MM.1S (cell line): ENCODE data around the gene FOLR3.

Source experiments
- DNase-seq: peaks from one replicate; pipeline ENCODE4 v3.0.0-alpha.2; 2015
- H2AFZ ChIP-seq: fragments of 300-600 bp; sonication (generic); 2 replicates; pipeline ENCODE4 v1.6.0; 2016; ENCODE audit warnings: antibody characterized with exemption, low read length
- H3F3A ChIP-seq: fragments of 300-600 bp; sonication (generic); 2 replicates; pipeline ENCODE4 v1.6.1; 2016; ENCODE audit warnings: mild to moderate bottlenecking, antibody characterized with exemption, low read length, moderate library complexity, mixed read lengths; ENCODE audit not compliant: insufficient read depth
- H3K27ac ChIP-seq: fragments of 300-600 bp; sonication (generic); 2 replicates; pipeline ENCODE4 v1.5.1; 2016; ENCODE audit warnings: mild to moderate bottlenecking, low read length
- H3K27me3 ChIP-seq: fragments of 300-600 bp; sonication (generic); replicated peaks from 2 replicates; pipeline ENCODE4 v1.6.0; 2016; ENCODE audit warnings: low read length; ENCODE audit not compliant: insufficient read depth
- H3K36me3 ChIP-seq: fragments of 300-600 bp; sonication (generic); replicated peaks from 2 replicates; pipeline ENCODE4 v1.6.1; 2016; ENCODE audit warnings: mild to moderate bottlenecking, low read length, mixed read lengths; ENCODE audit not compliant: insufficient read depth
- H3K4me1 ChIP-seq: fragments of 300-600 bp; sonication (generic); 2 replicates; pipeline ENCODE4 v1.6.1; 2016; ENCODE audit warnings: low read length, mixed read lengths
- H3K4me2 ChIP-seq: fragments of 300-600 bp; sonication (generic); 2 replicates; pipeline ENCODE4 v1.6.0; 2016; ENCODE audit warnings: low read depth, low read length
- H3K4me3 ChIP-seq: fragments of 300-600 bp; sonication (generic); 2 replicates; pipeline ENCODE4 v1.5.1; 2016; ENCODE audit warnings: low read length, mixed read lengths
- H3K79me2 ChIP-seq: fragments of 300-600 bp; sonication (generic); 2 replicates; pipeline ENCODE4 v1.6.1; 2016; ENCODE audit warnings: mixed run types, low read length, mixed read lengths
- H3K9ac ChIP-seq: fragments of 300-600 bp; sonication (generic); 2 replicates; pipeline ENCODE4 v1.6.1; 2016; ENCODE audit warnings: low read length, mixed read lengths
- H3K9me2 ChIP-seq: fragments of 300-600 bp; sonication (generic); replicated peaks from 2 replicates; pipeline ENCODE4 v1.6.1; 2016; ENCODE audit warnings: mild to moderate bottlenecking, low read length, mixed read lengths; ENCODE audit not compliant: insufficient read depth
- H3K9me3 ChIP-seq: fragments of 300-600 bp; sonication (generic); replicated peaks from 2 replicates; pipeline ENCODE4 v1.6.1; 2016; ENCODE audit warnings: mild to moderate bottlenecking, low read length, mixed read lengths; ENCODE audit not compliant: insufficient read depth
- H4K20me1 ChIP-seq: fragments of 300-600 bp; sonication (generic); 2 replicates; pipeline ENCODE4 v1.6.1; 2016; ENCODE audit warnings: mild to moderate bottlenecking, low read length, moderate library complexity, mixed read lengths; ENCODE audit not compliant: insufficient read depth
- CTCF ChIP-seq: fragments of 300-600 bp; sonication (generic); IDR thresholded peaks from 2 replicates; pipeline ENCODE4 v1.5.1; 2016; ENCODE audit warnings: antibody characterized with exemption, low read length, mixed read lengths
- EZH2 ChIP-seq: fragments of 300-600 bp; sonication (generic); optimal IDR thresholded peaks from 2 replicates; pipeline ENCODE3; 2017; ENCODE audit warnings: low read depth, mild to moderate bottlenecking, antibody characterized with exemption, low read length, mixed read lengths
- EZH2phosphoT487 ChIP-seq: fragments of 300-600 bp; sonication (generic); IDR thresholded peaks from 2 replicates; pipeline ENCODE4 v1.6.1; 2018; ENCODE audit warnings: antibody characterized with exemption, low read length

The FOLR3 gene

GRCh38 chr11:72123117-72123653 is 12.3 kb upstream of the FOLR3 start:
- DNase-seq = no peak
- Histone ChIP-seq H3K36me3 (no peaks in the 10 kb centered on the region), H2AFZ (no peak overlapping the region), H3K27me3 (no peaks in the 10 kb centered on the region), H3F3A (no peaks in the 10 kb centered on the region), H3K79me2 (no peaks in the 10 kb centered on the region), H3K9me2 (no peaks in the 10 kb centered on the region), H3K4me3 (no peak overlapping the region), H3K4me1 (no peaks in the 10 kb centered on the region), H3K27ac (no peak overlapping the region), H3K4me2 (no peak overlapping the region), H3K9me3 (no peaks in the 10 kb centered on the region), H3K9ac (no peak overlapping the region), H4K20me1 (no peaks in the 10 kb centered on the region)
- TF ChIP-seq EZH2 (no peak), EZH2phosphoT487 (no peak), CTCF (no peak)

DNA sequence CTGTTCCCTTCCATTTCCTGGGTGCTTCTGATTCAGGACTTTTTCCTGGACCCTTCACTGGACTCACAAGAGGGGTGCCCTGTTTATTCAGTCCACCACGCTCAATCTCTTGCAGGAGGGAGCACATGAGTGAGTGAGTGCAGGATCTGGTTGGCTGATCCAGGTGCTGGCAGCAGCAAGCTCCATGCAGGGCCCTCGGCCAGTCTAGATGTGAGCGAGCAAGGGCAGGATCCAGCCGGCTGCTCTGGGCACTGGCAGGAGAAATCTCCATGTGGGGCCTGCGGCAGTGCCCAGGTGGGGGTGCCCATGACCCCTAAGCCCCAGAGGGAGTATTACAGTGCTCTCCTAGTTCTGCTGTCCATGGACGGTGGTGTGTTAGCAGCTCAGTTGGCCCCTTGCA is 11.5 kb upstream of the FOLR3 start:
- H3K9me2 ChIP-seq = no peaks in the 10 kb centered on the region
- H3K27ac ChIP-seq = no peak overlapping the region
- H3K79me2 ChIP-seq = no peaks in the 10 kb centered on the region
- no peak overlapping the region for H3K4me2 ChIP-seq
- TF ChIP-seq EZH2 = no peak
- no peak for TF ChIP-seq CTCF
- no peak for TF ChIP-seq EZH2phosphoT487
- no peaks in the 10 kb centered on the region for H3K4me1 ChIP-seq
- no peaks in the 10 kb centered on the region for H3K36me3 ChIP-seq
- no peak overlapping the region for H3K4me3 ChIP-seq
- H3K9ac ChIP-seq = no peak overlapping the region
- no peaks in the 10 kb centered on the region for H4K20me1 ChIP-seq
- H3K27me3 ChIP-seq = no peaks in the 10 kb centered on the region
- no peak for DNase-seq
- H2AFZ ChIP-seq = no peak overlapping the region
- no peaks in the 10 kb centered on the region for H3K9me3 ChIP-seq
- H3F3A ChIP-seq = no peaks in the 10 kb centered on the region

- no peaks in the 10 kb centered on the region for H4K20me1 ChIP-seq
- no peak overlapping the region for H3K4me3 ChIP-seq
- H3K9me3 ChIP-seq = no peaks in the 10 kb centered on the region
- no peak overlapping the region for H3K27ac ChIP-seq
- TF ChIP-seq CTCF (no peak), EZH2phosphoT487 (no peak), EZH2 (no peak)
- H3K9me2 ChIP-seq = no peaks in the 10 kb centered on the region
- no peak overlapping the region for H3K9ac ChIP-seq
- H3K4me2 ChIP-seq = no peak overlapping the region
- H2AFZ ChIP-seq = no peak overlapping the region
- H3K79me2 ChIP-seq = no peaks in the 10 kb centered on the region
- no peak for DNase-seq
- H3F3A ChIP-seq = no peaks in the 10 kb centered on the region
- H3K27me3 ChIP-seq = no peaks in the 10 kb centered on the region
- H3K36me3 ChIP-seq = no peaks in the 10 kb centered on the region
- H3K4me1 ChIP-seq = no peaks in the 10 kb centered on the region
Measured at GRCh38 chr11:72125956-72126355, 9.6 kb upstream of the FOLR3 start.
